Transverse colon (tissue), 4 donors: ENCODE data around the gene SEZ6L2. TPM values are rescaled to one million over a fixed set of nuclear protein-coding genes. Genes with fewer than 3 reads are reported as not detected.

Experiments
- DNase-seq: peaks from one replicate; pipeline ENCODE4 v3.0.0-alpha.2; 2019
- H3K27ac ChIP-seq, 4 donors: fragments of 200-600 bp; sonication (generic); 2 replicates each; pipeline ENCODE4 v1.5.1; 2016 to 2018; ENCODE audit warnings: inconsistent platforms in 4 of 4
- H3K27me3 ChIP-seq: fragments of 200-600 bp; sonication (generic); 2 replicates; pipeline ENCODE4 v1.5.1; 2017; ENCODE audit warnings: inconsistent platforms
- H3K36me3 ChIP-seq, 4 donors: fragments of 200-600 bp; sonication (generic); 2 replicates each; pipeline ENCODE4 v1.5.1; 2017 to 2019; ENCODE audit warnings: inconsistent platforms in 4 of 4
- H3K4me1 ChIP-seq, 4 donors: fragments of 200-600 bp; sonication (generic); 2 replicates each; pipeline ENCODE4 v1.5.1; 2017 to 2020; ENCODE audit warnings: inconsistent platforms in 4 of 4
- H3K4me3 ChIP-seq, 4 donors: fragments of 200-600 bp; sonication (generic); 1 replicate in 1 of 4; 2 replicates in 3 of 4; pipeline versions ENCODE4 v1.5.1 to v1.6.1; 2017 to 2019; ENCODE audit warnings: inconsistent platforms in 4 of 4
- H3K9me3 ChIP-seq, 2 donors: fragments of 200-600 bp; sonication (generic); 2 replicates each; pipeline ENCODE4 v1.5.1; 2017 to 2019; ENCODE audit warnings: inconsistent platforms in 2 of 2
- CTCF ChIP-seq, 5 experiments: fragments of 200-600 bp in 3 of 5; fragments of 450-650 bp in 2 of 5; sonication (generic) in 3 of 5; IDR thresholded peaks; 1 replicate in 2 of 5; 2 replicates in 3 of 5; pipeline ENCODE4 v1.5.1; 2016 to 2017; ENCODE audit warnings: antibody characterized with exemption in 5 of 5, inconsistent platforms in 3 of 5, mild to moderate bottlenecking in 2 of 5, moderate library complexity in 1 of 5
- EP300 ChIP-seq: sonication (generic); formaldehyde crosslinking; IDR thresholded peaks from one replicate; pipeline ENCODE4 v1.6.1; 2017; ENCODE audit warnings: antibody characterized with exemption, low read depth
- POLR2A ChIP-seq: fragments of 450-650 bp; IDR thresholded peaks from one replicate; pipeline ENCODE4 v1.6.1; 2016; ENCODE audit warnings: antibody characterized with exemption, mild to moderate bottlenecking, moderate library complexity
- POLR2AphosphoS5 ChIP-seq, 3 donors: sonication (generic); formaldehyde crosslinking; IDR thresholded peaks; one replicate each; pipeline ENCODE4 v1.6.1; 2016; ENCODE audit warnings: antibody characterized with exemption in 3 of 3
- WGBS, 2 donors: methylation state at CpG; one replicate each; pipeline ENCODE4 v1.1.5; 2018; ENCODE audit warnings: low coverage in 1 of 2; 5-methylcytosine and 5-hydroxymethylcytosine counted together
- in situ Hi-C, 4 donors: fragments of 200-750 bp; cut with MboI; loops; one replicate each; pipeline versions ENCODE4 v1.15.0 to v1.15.1; 2017; ENCODE audit warnings: low sequenced_read_pairs in 3 of 4, low pct_ligation_motif_present in 1 of 4, low pct_unique_long_range_greater_than_20kb in 1 of 4
- intact Hi-C: fragments of 100-400 bp; cut with DNase I; formaldehyde crosslinking; loops from one replicate; pipeline ENCODE4 v1.15.1; 2023; ENCODE audit warnings: low total_unique reads
- total RNA-seq, 4 donors: library from RNA; depleted of rRNA; stranded (reverse); fragments of >200 nt; gene quantifications; one replicate each; pipeline ENCODE4 v1.1.0, GENCODE V29; 2016

Gene SEZ6L2
- total RNA-seq, 4 donors from 2014 or later, result 2.0 to 9.7 (median 6.3) TPM

- TF ChIP-seq CTCF (IDR thresholded peaks at IDR 0.05) (no peak), POLR2A (no peak), EP300 (no peak), POLR2AphosphoS5 (IDR thresholded peaks at IDR 0.05) (no peak)
- H3K27me3 ChIP-seq, result no peaks in the 10 kb centered on the region
- in situ Hi-C loops (loop anchor here in 1 of 4 donors (10.0 kb wide), 1 partner anchor 145 kb away; no protein-coding TSS in a partner anchor), intact Hi-C loops (no loop called here)
- no peak for DNase-seq
- H3K27ac ChIP-seq, result no peak overlapping the region
- H3K4me3 ChIP-seq, result no peak overlapping the region
- 84 to 93% methylated on average over 3 to 6 of the region's 6 CpGs for WGBS, 2 donors
- no peaks in the 10 kb centered on the region for H3K4me1 ChIP-seq
- H3K9me3 ChIP-seq, result no peaks in the 10 kb centered on the region
- peaks cover 0 to 83% (median 36%) of the 10 kb centered on the region in 4 donors for H3K36me3 ChIP-seq
Observed at GRCh38 chr16:29839822-29840221, 59.5 kb downstream of the SEZ6L2 start.

- Histone ChIP-seq H3K9me3 (no peaks in the 10 kb centered on the region), H3K36me3 (peaks cover 0 to 92% (median 41%) of the 10 kb centered on the region in 4 donors), H3K4me3 (no peak overlapping the region), H3K4me1 (no peaks in the 10 kb centered on the region), H3K27ac (no peak overlapping the region), H3K27me3 (no peaks in the 10 kb centered on the region)
- in situ Hi-C loops (no loop called here), intact Hi-C loops (no loop called here)
- no peak for DNase-seq
- WGBS, 2 donors, result 94 to 95% methylated on average over 5 of the region's 5 CpGs
- no peak for TF ChIP-seq CTCF (IDR thresholded peaks at IDR 0.05)
Observed at GRCh38 chr16:29837841-29838240, 61.5 kb downstream of the SEZ6L2 start.

- intact Hi-C loops, result no loop called here
- no peak for TF ChIP-seq CTCF (IDR thresholded peaks at IDR 0.05)
- no peak for TF ChIP-seq POLR2A
- TF ChIP-seq POLR2AphosphoS5 (IDR thresholded peaks at IDR 0.05), result no peak
- no peak for TF ChIP-seq EP300
- H3K9me3 ChIP-seq, result no peaks in the 10 kb centered on the region
Observed at GRCh38 chr16:29836623-29837022, 62.7 kb downstream of the SEZ6L2 start.

GRCh38 chr16:29835926-29836325, 63.4 kb downstream of the SEZ6L2 start:
- no peak for DNase-seq

More at GRCh38 chr16:29836623-29837022, 62.7 kb downstream of the SEZ6L2 start:
- in situ Hi-C loops, result no loop called here
- H3K4me1 ChIP-seq, result no peaks in the 10 kb centered on the region
- no peak overlapping the region for H3K27ac ChIP-seq
- 91% methylated on average over 15 of the region's 15 CpGs; no CpG with 5 or more reads in 1 of the 2 donors for WGBS, 2 donors
- no peaks in the 10 kb centered on the region for H3K27me3 ChIP-seq
- peaks cover 0 to 88% (median 42%) of the 10 kb centered on the region in 4 donors for H3K36me3 ChIP-seq
- no peak for DNase-seq
- no peak overlapping the region for H3K4me3 ChIP-seq

More at GRCh38 chr16:29835926-29836325, 63.4 kb downstream of the SEZ6L2 start:
- in situ Hi-C loops (no loop called here), intact Hi-C loops (no loop called here)
- H3K27me3 ChIP-seq, result no peaks in the 10 kb centered on the region
- WGBS, 2 donors, result 89 to 100% methylated on average over 1 to 7 of the region's 7 CpGs
- H3K27ac ChIP-seq, result no peak overlapping the region
- H3K9me3 ChIP-seq, result no peaks in the 10 kb centered on the region
- H3K4me3 ChIP-seq, result no peak overlapping the region
- TF ChIP-seq POLR2A (no peak), EP300 (no peak), CTCF (IDR thresholded peaks at IDR 0.05) (no peak), POLR2AphosphoS5 (IDR thresholded peaks at IDR 0.05) (no peak)
- H3K36me3 ChIP-seq, result peaks cover 0 to 88% (median 42%) of the 10 kb centered on the region in 4 donors
- no peaks in the 10 kb centered on the region for H3K4me1 ChIP-seq
